Prostate gland (tissue), 2 donors: ENCODE results near the gene FANCF. TPM values are rescaled to one million over a fixed set of nuclear protein-coding genes. Genes with fewer than 3 reads are reported as not detected.

ENCODE experiments used
- DNase-seq: peaks from one replicate; pipeline ENCODE4 v3.0.0-alpha.2; 2019; ENCODE audit warnings: low spot score
- H3K27ac ChIP-seq, 2 donors: fragments of 200-600 bp; sonication (generic); 2 replicates each; pipeline ENCODE4 v1.5.1; 2017 to 2019
- H3K27me3 ChIP-seq: fragments of 200-600 bp; sonication (generic); replicated peaks from 2 replicates; pipeline ENCODE4 v1.5.1; 2019; ENCODE audit not compliant: insufficient read depth
- H3K36me3 ChIP-seq, 2 donors: fragments of 200-600 bp; sonication (generic); 1 replicate in 1 of 2; 2 replicates in 1 of 2; pipeline versions ENCODE4 v1.5.1 to v1.8.1; 2017 to 2019
- H3K4me1 ChIP-seq: fragments of 200-600 bp; sonication (generic); replicated peaks from 2 replicates; pipeline ENCODE4 v1.5.1; 2019
- H3K4me3 ChIP-seq, 2 donors: fragments of 200-600 bp; sonication (generic); 2 replicates each; pipeline ENCODE4 v1.5.1; 2017 to 2019
- H3K9me3 ChIP-seq: fragments of 200-600 bp; sonication (generic); 2 replicates; pipeline ENCODE4 v1.5.1; 2017
- CTCF ChIP-seq, 4 experiments: fragments of 200-600 bp in 2 of 4; fragments of 450-650 bp in 2 of 4; sonication (generic) in 2 of 4; IDR thresholded peaks; 1 replicate in 3 of 4; 2 replicates in 1 of 4; pipeline ENCODE4 v1.5.1; 2016 to 2019; ENCODE audit warnings: antibody characterized with exemption in 4 of 4, mild to moderate bottlenecking in 2 of 4, moderate library complexity in 2 of 4
- POLR2A ChIP-seq: fragments of 450-650 bp; IDR thresholded peaks from one replicate; pipeline ENCODE4 v1.6.1; 2016; ENCODE audit warnings: antibody characterized with exemption, mild to moderate bottlenecking
- POLR2AphosphoS5 ChIP-seq: sonication (generic); formaldehyde crosslinking; IDR thresholded peaks from one replicate; pipeline ENCODE4 v1.6.1; 2017; ENCODE audit warnings: antibody characterized with exemption
- WGBS: methylation state at CpG from one replicate; pipeline ENCODE4 v1.1.5; 2018; 5-methylcytosine and 5-hydroxymethylcytosine counted together
- intact Hi-C: fragments of 100-400 bp; cut with DNase I; formaldehyde crosslinking; loops from one replicate; pipeline ENCODE4 v1.14.2; 2022
- total RNA-seq, 2 donors: library from RNA; depleted of rRNA; stranded (reverse); fragments of >200 nt; gene quantifications; one replicate each; pipeline ENCODE4 v1.1.0, GENCODE V29; 2016

The FANCF gene
- total RNA-seq, 2 donors from 2014 or later, result 13.1 to 26.0 TPM

- Histone ChIP-seq H3K27ac (no peak overlapping the region), H3K4me3 (no peak overlapping the region), H3K9me3 (no peaks in the 10 kb centered on the region), H3K27me3 (no peaks in the 10 kb centered on the region), H3K4me1 (no peaks in the 10 kb centered on the region), H3K36me3 (no peaks in the 10 kb centered on the region)
- no peak for DNase-seq
- 96% methylated on average over 2 of the region's 2 CpGs for WGBS
- intact Hi-C loops, result no loop called here
- TF ChIP-seq CTCF (IDR thresholded peaks at IDR 0.05) (no peak), POLR2AphosphoS5 (no peak), POLR2A (no peak)
Measured at GRCh38 chr11:22640862-22641261, 15.2 kb upstream of the FANCF start.

- WGBS, result 6% methylated on average over 1 of the region's 1 CpG
Measured at GRCh38 chr11:22635689-22636088, 10.1 kb upstream of the FANCF start.

GRCh38 chr11:22634897-22635629, 9.4 kb upstream of the FANCF start:
- TF ChIP-seq CTCF (IDR thresholded peaks at IDR 0.05), result no peak
- TF ChIP-seq POLR2AphosphoS5, result no peak
- Histone ChIP-seq H3K36me3 (no peaks in the 10 kb centered on the region), H3K9me3 (no peaks in the 10 kb centered on the region), H3K4me3 (no peak overlapping the region), H3K27ac (no peak overlapping the region), H3K4me1 (no peaks in the 10 kb centered on the region), H3K27me3 (no peaks in the 10 kb centered on the region)
- DNase-seq, result no peak
- 86% methylated on average over 3 of the region's 3 CpGs for WGBS
- intact Hi-C loops, result no loop called here

More at GRCh38 chr11:22635689-22636088, 10.1 kb upstream of the FANCF start:
- no peaks in the 10 kb centered on the region for H3K27me3 ChIP-seq
- no peaks in the 10 kb centered on the region for H3K36me3 ChIP-seq
- H3K27ac ChIP-seq, result no peak overlapping the region
- no peaks in the 10 kb centered on the region for H3K9me3 ChIP-seq
- H3K4me3 ChIP-seq, result no peak overlapping the region
- no peak for DNase-seq
- intact Hi-C loops, result no loop called here
- TF ChIP-seq POLR2A (no peak), CTCF (IDR thresholded peaks at IDR 0.05) (no peak), POLR2AphosphoS5 (no peak)
- no peaks in the 10 kb centered on the region for H3K4me1 ChIP-seq

GRCh38 chr11:22633354-22633902, 7.8 kb upstream of the FANCF start:
- H3K4me1 ChIP-seq, result no peaks in the 10 kb centered on the region
- no peak overlapping the region for H3K27ac ChIP-seq
- H3K4me3 ChIP-seq, result no peak overlapping the region
- no peaks in the 10 kb centered on the region for H3K9me3 ChIP-seq
- H3K27me3 ChIP-seq, result no peaks in the 10 kb centered on the region
- no peak for DNase-seq
- TF ChIP-seq POLR2A (no peak), CTCF (IDR thresholded peaks at IDR 0.05) (no peak), POLR2AphosphoS5 (no peak)
- no peaks in the 10 kb centered on the region for H3K36me3 ChIP-seq
- intact Hi-C loops, result no loop called here

- whole genome bisulfite sequencing, result 97% methylated on average over 6 of the region's 6 CpGs
- no peaks in the 10 kb centered on the region for H3K4me1 ChIP-seq
- no peaks in the 10 kb centered on the region for H3K27me3 ChIP-seq
- no peaks in the 10 kb centered on the region for H3K36me3 ChIP-seq
- H3K4me3 ChIP-seq, result no peak overlapping the region
- no peaks in the 10 kb centered on the region for H3K9me3 ChIP-seq
- TF ChIP-seq CTCF (IDR thresholded peaks at IDR 0.05), result no peak
- TF ChIP-seq POLR2AphosphoS5, result no peak
- TF ChIP-seq POLR2A, result no peak
- no peak overlapping the region for H3K27ac ChIP-seq
- DNase-seq, result no peak
- intact Hi-C loops, result no loop called here
Measured at GRCh38 chr11:22627421-22627820, 1.8 kb upstream of the FANCF start.
